Mucosa of stomach (tissue), 1 donor: ENCODE measurements around the gene PLPPR1.
"Not testable (repeated sequence)": the region's sequence is repeated elsewhere in the genome, so short reads cannot be mapped to it uniquely, and the experiment has no call there.

Experiments used
- H3K27me3 ChIP-seq: one replicate; pipeline ENCODE4 v1.7.0; 2013; ENCODE audit warnings: mild to moderate bottlenecking, low read length; ENCODE audit not compliant: control insufficient read depth, insufficient read depth
- H3K36me3 ChIP-seq: one replicate; pipeline ENCODE4 v1.7.0; 2013; ENCODE audit warnings: low read length; ENCODE audit not compliant: control insufficient read depth, insufficient read depth
- H3K4me1 ChIP-seq: one replicate; pipeline ENCODE4 v1.7.0; 2013; ENCODE audit warnings: mild to moderate bottlenecking, low read length; ENCODE audit not compliant: control insufficient read depth, insufficient read depth
- H3K4me3 ChIP-seq: one replicate; pipeline ENCODE4 v1.7.0; 2013; ENCODE audit warnings: low read length
- H3K9ac ChIP-seq: one replicate; pipeline ENCODE4 v1.7.0; 2013; ENCODE audit warnings: mild to moderate bottlenecking, low read length, moderate library complexity
- H3K9me3 ChIP-seq: one replicate; pipeline ENCODE4 v1.7.0; 2013; ENCODE audit warnings: mild to moderate bottlenecking, low read length, moderate library complexity; ENCODE audit not compliant: control insufficient read depth
- donor health status: Pancreatic carcinoma.

The PLPPR1 gene

GRCh38 chr9:101323129-101323528 is 294.6 kb downstream of the PLPPR1 start:
- Histone ChIP-seq H3K36me3 (no peaks in the 10 kb centered on the region), H3K4me1 (peaks cover 8% of the 10 kb centered on the region), H3K9me3 (no peaks in the 10 kb centered on the region), H3K27me3 (no peaks in the 10 kb centered on the region), H3K9ac (no peak overlapping the region), H3K4me3 (no peak overlapping the region)

- no peaks in the 10 kb centered on the region for H3K27me3 ChIP-seq
- no peaks in the 10 kb centered on the region for H3K9me3 ChIP-seq
- peaks cover 8% of the 10 kb centered on the region for H3K4me1 ChIP-seq
- H3K4me3 ChIP-seq, result no peak overlapping the region
- no peaks in the 10 kb centered on the region for H3K36me3 ChIP-seq
- no peak overlapping the region for H3K9ac ChIP-seq
These were observed 295.8 kb downstream of the PLPPR1 start for GRCh38 chr9:101324245-101324804.

- H3K27me3 ChIP-seq, result no peaks in the 10 kb centered on the region
- no peak overlapping the region for H3K9ac ChIP-seq
- H3K4me1 ChIP-seq, result peaks cover 8% of the 10 kb centered on the region
- no peaks in the 10 kb centered on the region for H3K9me3 ChIP-seq
- no peaks in the 10 kb centered on the region for H3K36me3 ChIP-seq
- H3K4me3 ChIP-seq, result no peak overlapping the region
These were observed 296.5 kb downstream of the PLPPR1 start for GRCh38 chr9:101325053-101325452.

- no peaks in the 10 kb centered on the region for H3K27me3 ChIP-seq
- no peak overlapping the region for H3K4me3 ChIP-seq
- no peak overlapping the region for H3K9ac ChIP-seq
- H3K9me3 ChIP-seq, result no peaks in the 10 kb centered on the region
- peaks cover 8% of the 10 kb centered on the region for H3K4me1 ChIP-seq
- no peaks in the 10 kb centered on the region for H3K36me3 ChIP-seq
These were observed 297.5 kb downstream of the PLPPR1 start for GRCh38 chr9:101326035-101326434.

GRCh38 chr9:101326501-101326900 is 298.0 kb downstream of the PLPPR1 start:
- peaks cover 8% of the 10 kb centered on the region for H3K4me1 ChIP-seq
- no peak overlapping the region for H3K4me3 ChIP-seq
- no peaks in the 10 kb centered on the region for H3K9me3 ChIP-seq
- H3K27me3 ChIP-seq, result no peaks in the 10 kb centered on the region
- H3K9ac ChIP-seq, result no peak overlapping the region
- no peaks in the 10 kb centered on the region for H3K36me3 ChIP-seq

- not testable (repeated sequence) for H3K9me3 ChIP-seq, H3K4me3 ChIP-seq, H3K9ac ChIP-seq, H3K36me3 ChIP-seq, H3K27me3 ChIP-seq, H3K4me1 ChIP-seq
These were observed 298.9 kb downstream of the PLPPR1 start for GRCh38 chr9:101327422-101327909.

- Histone ChIP-seq H3K4me1 (no peaks in the 10 kb centered on the region), H3K9ac (no peak overlapping the region), H3K36me3 (no peaks in the 10 kb centered on the region), H3K27me3 (no peaks in the 10 kb centered on the region), H3K9me3 (no peaks in the 10 kb centered on the region), H3K4me3 (no peak overlapping the region)
These were observed 303.8 kb downstream of the PLPPR1 start for GRCh38 chr9:101332362-101332761.

- H3K9ac ChIP-seq, result no peak overlapping the region
- no peak overlapping the region for H3K4me3 ChIP-seq
- no peaks in the 10 kb centered on the region for H3K4me1 ChIP-seq
- H3K9me3 ChIP-seq, result no peaks in the 10 kb centered on the region
- no peaks in the 10 kb centered on the region for H3K36me3 ChIP-seq
- H3K27me3 ChIP-seq, result no peaks in the 10 kb centered on the region
These were observed 305.0 kb downstream of the PLPPR1 start for GRCh38 chr9:101333490-101333889.

GRCh38 chr9:101333926-101334702 is 305.6 kb downstream of the PLPPR1 start:
- Histone ChIP-seq H3K4me3 (no peak overlapping the region), H3K9me3 (no peaks in the 10 kb centered on the region), H3K4me1 (no peaks in the 10 kb centered on the region), H3K36me3 (no peaks in the 10 kb centered on the region), H3K9ac (no peak overlapping the region), H3K27me3 (no peaks in the 10 kb centered on the region)

GRCh38 chr9:101336091-101336490 is 307.6 kb downstream of the PLPPR1 start:
- Histone ChIP-seq H3K27me3 (no peaks in the 10 kb centered on the region), H3K4me1 (no peaks in the 10 kb centered on the region), H3K9ac (no peak overlapping the region), H3K9me3 (no peaks in the 10 kb centered on the region), H3K36me3 (no peaks in the 10 kb centered on the region), H3K4me3 (no peak overlapping the region)

- no peaks in the 10 kb centered on the region for H3K9me3 ChIP-seq
- H3K36me3 ChIP-seq, result no peaks in the 10 kb centered on the region
- no peak overlapping the region for H3K4me3 ChIP-seq
- H3K9ac ChIP-seq, result no peak overlapping the region
- H3K4me1 ChIP-seq, result peaks cover 4% of the 10 kb centered on the region
- no peaks in the 10 kb centered on the region for H3K27me3 ChIP-seq
These were observed 308.7 kb downstream of the PLPPR1 start for GRCh38 chr9:101337237-101337636.

GRCh38 chr9:101341958-101342357 is 313.4 kb downstream of the PLPPR1 start:
- no peaks in the 10 kb centered on the region for H3K36me3 ChIP-seq
- H3K9ac ChIP-seq, result no peak overlapping the region
- peaks cover 4% of the 10 kb centered on the region for H3K4me1 ChIP-seq
- no peaks in the 10 kb centered on the region for H3K9me3 ChIP-seq
- no peak overlapping the region for H3K4me3 ChIP-seq
- no peaks in the 10 kb centered on the region for H3K27me3 ChIP-seq
